Measurements from ENCODE around the gene AFF1.

The AFF1 gene

GRCh38 chr4:86946868-86947500 lies 12.2 kb downstream of the AFF1 start:
- no peak for TF ChIP-seq REST (IDR thresholded peaks at IDR 0.05; ENCODE audit: insufficient read depth in 1 of 2, low read depth in 2 of 2, low read length in 2 of 2)
- TF ChIP-seq SIN3A (IDR thresholded peaks at IDR 0.05; ENCODE audit: borderline replicate concordance, insufficient read depth, low read length) = no peak
- TF ChIP-seq POLR2AphosphoS5 (IDR thresholded peaks at IDR 0.05; ENCODE audit: low read depth, low read length) = no peak
- TF ChIP-seq TAF1 (IDR thresholded peaks at IDR 0.05; ENCODE audit: borderline replicate concordance, insufficient read depth, low read length) = no peak
- TF ChIP-seq FOXP2 (optimal IDR thresholded peaks at IDR 0.05; ENCODE audit: borderline replicate concordance, extremely low read depth, extremely low read length, insufficient read depth) = no peak

GRCh38 chr4:86947501-86948120 lies 12.8 kb downstream of the AFF1 start:
- no peak for TF ChIP-seq REST (IDR thresholded peaks at IDR 0.05; ENCODE audit: insufficient read depth in 1 of 2, low read depth in 2 of 2, low read length in 2 of 2)
- no peak for TF ChIP-seq FOXP2 (optimal IDR thresholded peaks at IDR 0.05; ENCODE audit: borderline replicate concordance, extremely low read depth, extremely low read length, insufficient read depth)
- no peak for TF ChIP-seq POLR2AphosphoS5 (IDR thresholded peaks at IDR 0.05; ENCODE audit: low read depth, low read length)
- no peak for TF ChIP-seq TAF1 (IDR thresholded peaks at IDR 0.05; ENCODE audit: borderline replicate concordance, insufficient read depth, low read length)
- no peak for TF ChIP-seq SIN3A (IDR thresholded peaks at IDR 0.05; ENCODE audit: borderline replicate concordance, insufficient read depth, low read length)

DNA sequence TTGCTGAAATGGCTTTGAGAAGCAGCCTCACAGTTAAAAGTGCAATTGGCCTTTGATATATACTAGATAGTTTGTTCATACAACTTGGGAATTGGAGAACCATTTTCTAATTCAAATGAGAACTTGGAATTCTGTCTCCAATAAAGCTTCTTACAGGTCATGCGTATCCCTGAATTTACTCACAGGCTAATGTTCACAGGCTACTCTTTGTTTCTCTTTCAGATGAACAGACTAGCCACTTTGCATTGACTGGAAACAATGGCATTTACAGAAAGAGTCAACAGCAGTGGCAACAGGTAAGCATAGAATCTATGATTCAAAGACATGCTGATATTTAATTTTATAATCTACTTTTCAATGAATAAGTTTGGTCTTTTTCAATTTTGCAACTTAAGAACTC lies 13.5 kb downstream of the AFF1 start:
- no peak for TF ChIP-seq TAF1 (IDR thresholded peaks at IDR 0.05; ENCODE audit: borderline replicate concordance, insufficient read depth, low read length)
- TF ChIP-seq REST (IDR thresholded peaks at IDR 0.05; ENCODE audit: insufficient read depth in 1 of 2, low read depth in 2 of 2, low read length in 2 of 2) = no peak
- no peak for TF ChIP-seq FOXP2 (optimal IDR thresholded peaks at IDR 0.05; ENCODE audit: borderline replicate concordance, extremely low read depth, extremely low read length, insufficient read depth)
- no peak for TF ChIP-seq SIN3A (IDR thresholded peaks at IDR 0.05; ENCODE audit: borderline replicate concordance, insufficient read depth, low read length)
- TF ChIP-seq POLR2AphosphoS5 (IDR thresholded peaks at IDR 0.05; ENCODE audit: low read depth, low read length) = no peak

DNA sequence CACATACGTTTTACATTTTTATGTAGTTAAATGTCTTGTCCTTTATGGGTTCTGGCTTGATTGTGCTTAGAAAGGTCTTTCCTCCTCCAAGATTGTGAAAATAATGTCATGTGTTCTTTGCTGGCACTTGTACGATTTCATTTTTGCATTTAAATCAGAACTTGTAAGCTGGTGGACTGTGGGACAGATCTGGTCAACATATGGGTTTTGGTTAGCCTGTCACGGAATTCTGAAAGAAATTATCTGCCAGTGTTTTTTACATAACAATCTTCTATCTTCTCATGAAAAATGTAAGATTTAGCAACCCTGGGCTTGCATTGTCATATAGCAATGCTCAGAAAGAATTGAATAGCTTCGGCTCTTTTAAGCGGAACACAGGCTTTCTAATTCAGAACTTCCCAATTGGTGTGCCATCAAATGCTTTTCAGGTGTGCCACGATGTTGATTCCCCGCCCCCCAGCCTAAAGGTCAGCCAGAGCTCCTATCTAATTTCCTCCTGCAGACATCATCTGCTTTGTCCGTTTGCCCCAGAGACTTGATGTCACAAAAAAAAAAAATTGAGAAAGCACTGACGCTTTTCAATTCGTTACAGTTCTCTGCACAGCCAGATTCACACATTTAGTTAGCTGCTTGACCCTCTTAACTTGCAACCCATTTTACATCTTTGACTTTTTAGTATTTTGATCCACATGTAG lies 16.2 kb downstream of the AFF1 start:
- TF ChIP-seq FOXP2 (optimal IDR thresholded peaks at IDR 0.05; ENCODE audit: borderline replicate concordance, extremely low read depth, extremely low read length, insufficient read depth) (no peak), POLR2AphosphoS5 (IDR thresholded peaks at IDR 0.05; ENCODE audit: low read depth, low read length) (no peak), REST (IDR thresholded peaks at IDR 0.05; ENCODE audit: insufficient read depth in 1 of 2, low read depth in 2 of 2, low read length in 2 of 2) (no peak), SIN3A (IDR thresholded peaks at IDR 0.05; ENCODE audit: borderline replicate concordance, insufficient read depth, low read length) (no peak), TAF1 (IDR thresholded peaks at IDR 0.05; ENCODE audit: borderline replicate concordance, insufficient read depth, low read length) (no peak)

All from PFSK-1 (cell line).